Left cardiac atrium (tissue), 4 donors: ENCODE results near the gene S100A9. TPM values are rescaled to one million over a fixed set of nuclear protein-coding genes. Genes with fewer than 3 reads are reported as not detected.

Experiments
- ATAC-seq, 2 donors: fragments of 200-7000 bp; cut with Tn5 transposase; one replicate each; pipeline ENCODE4 v1.9.1; 2020; ENCODE audit warnings: mild to moderate bottlenecking in 2 of 2, moderate library complexity in 2 of 2
- DNase-seq: peaks from one replicate; pipeline ENCODE4 v3.0.0-alpha.2; 2020
- intact Hi-C, 2 donors: fragments of 100-400 bp; cut with DNase I; formaldehyde crosslinking; loops; one replicate each; pipeline versions ENCODE4 v1.14.1 to v1.15.1; 2022 to 2023
- total RNA-seq, 2 donors: library from RNA; stranded (reverse); fragmentation: NEBNext Ultra II Directional; extraction: Animal tissue kit (Norgen Biotek cat#: 25700); gene quantifications; one replicate each; pipeline ENCODE4 v1.2.1, GENCODE V29; 2021
- donor health status: DM: no; HTN: yes; CAD: no.
- donor health status: DM: no; HTN: yes; CAD: no; lungs with severe emphysema.
- donor health status: DM: yes; HTN: yes; CAD: no.
- donor health status: Dilated cardiomyopathy.

Gene S100A9
- total RNA-seq, 2 donors from 2014 or later: 184 to 529 TPM

DNA sequence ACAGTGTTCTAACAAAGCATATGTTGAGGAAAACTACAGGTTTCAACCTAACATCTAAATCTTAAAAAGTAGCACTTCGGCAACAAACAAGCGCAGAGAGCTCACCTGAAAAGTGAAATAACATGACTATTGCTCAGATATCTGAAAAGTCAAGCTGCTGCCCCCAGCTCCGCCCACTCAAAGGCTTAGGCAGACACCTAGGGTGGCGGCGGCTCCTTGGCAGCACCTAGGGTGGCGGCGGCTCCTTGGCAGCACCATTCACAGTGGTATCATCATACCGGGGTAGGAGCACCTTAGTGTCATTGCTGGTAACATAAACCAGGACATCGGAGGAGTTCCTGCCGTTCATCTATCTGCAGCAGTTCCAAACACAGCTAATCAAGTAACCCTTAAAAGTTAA lies 21.9 kb downstream of the S100A9 start:
- intact Hi-C loops: no loop called here
- DNase-seq (no peak), ATAC-seq (no peak)

DNA sequence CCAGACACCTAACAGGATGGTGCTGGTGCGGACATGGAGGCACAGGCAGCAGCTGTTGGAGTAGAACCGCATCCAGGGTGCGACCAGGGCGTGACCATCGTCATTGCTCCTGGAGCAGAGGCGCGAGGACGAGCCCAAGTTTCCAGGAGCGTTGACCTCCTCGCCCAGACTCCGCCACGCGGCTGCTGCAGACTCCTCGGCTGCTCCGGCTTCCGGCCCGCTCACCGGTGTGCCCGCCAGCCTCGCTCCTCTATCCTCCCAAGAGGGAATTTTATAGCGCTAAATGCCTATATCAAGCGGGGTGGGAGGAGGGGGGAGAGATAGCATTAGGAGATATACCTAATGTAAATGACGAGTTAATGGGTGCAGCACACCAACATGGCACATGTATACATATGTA lies 23.1 kb downstream of the S100A9 start:
- no peak for DNase-seq
- ATAC-seq: no peak
- intact Hi-C loops: no loop called here

DNA sequence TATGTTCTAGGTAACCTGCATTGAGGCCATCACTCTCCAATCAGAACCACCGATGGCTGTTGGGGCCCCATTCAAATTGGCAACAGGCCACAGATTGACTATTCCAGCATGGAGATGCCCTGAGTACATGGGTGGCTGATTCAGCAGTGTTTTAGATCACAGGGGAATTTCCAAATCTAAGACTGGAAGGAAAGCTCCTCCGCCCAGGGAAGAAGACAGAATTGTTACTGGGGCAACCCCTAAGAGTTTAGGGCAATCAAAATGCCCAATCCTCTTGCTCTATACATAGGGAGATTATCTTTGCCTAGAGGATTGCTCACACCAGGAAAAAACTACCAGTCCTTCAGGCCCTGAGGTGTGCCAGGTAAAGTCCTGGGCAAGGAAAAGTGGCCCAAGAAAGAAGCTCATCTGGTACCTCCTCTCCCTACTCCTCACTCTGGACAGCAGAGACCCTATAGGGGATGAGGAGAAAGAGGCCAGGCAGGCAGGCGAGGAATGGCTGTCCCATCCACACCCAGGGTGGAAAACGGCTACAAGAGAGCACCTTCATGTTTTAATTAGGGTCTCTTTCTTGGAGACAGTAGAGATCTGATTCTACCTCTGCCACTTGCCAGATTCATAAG lies 27.4 kb downstream of the S100A9 start:
- no peak for DNase-seq
- no peak for ATAC-seq
- intact Hi-C loops: no loop called here

DNA sequence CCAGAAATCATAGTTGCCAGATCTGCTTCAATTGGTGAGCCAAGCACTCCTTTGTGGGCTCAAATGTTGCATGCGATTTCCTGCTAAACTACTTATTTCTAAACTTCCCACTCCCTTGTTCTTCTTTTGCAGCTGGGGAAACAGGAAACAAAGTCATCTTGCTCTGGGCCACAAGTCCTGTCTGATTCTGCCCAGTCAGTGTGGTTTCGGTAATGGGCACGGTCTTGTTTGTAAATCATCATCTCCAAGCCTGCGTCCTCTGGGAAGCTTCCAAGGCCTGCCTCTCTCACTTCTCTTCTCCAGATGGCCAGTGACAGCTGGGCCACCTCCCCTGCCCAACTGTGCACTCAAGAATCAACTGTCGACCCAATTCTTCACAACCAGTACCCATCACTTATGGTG lies 28.8 kb downstream of the S100A9 start:
- intact Hi-C loops: no loop called here
- ATAC-seq (peak in 1 of 2 donors; percentile 76), DNase-seq (peak; percentile 43)

DNA sequence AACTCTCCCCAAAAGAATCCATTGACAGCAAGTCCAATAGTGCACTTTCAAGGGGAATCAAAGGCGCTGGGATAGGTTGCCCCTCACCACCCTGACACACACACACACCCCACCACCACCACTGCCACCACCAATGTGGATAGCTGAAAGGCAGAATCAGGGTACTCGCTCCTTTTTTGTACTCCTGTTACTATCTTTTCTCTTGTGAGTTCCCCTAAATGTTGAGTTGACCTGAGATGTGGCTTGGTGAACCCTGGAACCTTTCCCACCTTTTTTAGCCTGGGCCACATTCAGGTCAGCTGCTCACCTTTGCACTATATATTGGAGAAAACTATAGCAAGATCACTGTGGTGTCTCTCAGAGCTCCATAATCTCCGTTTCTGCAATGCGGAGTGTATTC lies 29.3 kb downstream of the S100A9 start:
- intact Hi-C loops: no loop called here
- ATAC-seq: no peak
- no peak for DNase-seq

DNA sequence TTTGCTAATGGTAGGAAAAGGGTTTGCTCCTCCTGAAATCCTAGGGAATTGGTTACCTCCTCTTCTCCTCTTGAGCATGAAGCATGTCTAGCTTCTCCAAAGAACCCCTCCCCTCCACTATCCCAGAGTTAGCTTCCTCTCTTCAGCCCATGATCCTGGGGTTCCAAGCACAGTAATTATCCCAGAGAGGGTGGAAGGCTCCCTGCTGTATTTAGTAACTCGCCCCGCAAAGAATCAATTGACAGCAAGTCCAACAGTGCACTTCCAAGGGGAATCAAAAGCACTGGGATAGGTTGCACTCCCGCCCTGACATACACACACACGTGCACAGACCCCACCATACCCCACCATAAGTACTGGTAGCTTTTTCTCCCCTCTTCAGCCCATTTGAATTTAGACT lies 30.1 kb downstream of the S100A9 start:
- ATAC-seq (no peak), DNase-seq (no peak)
- intact Hi-C loops: no loop called here

DNA sequence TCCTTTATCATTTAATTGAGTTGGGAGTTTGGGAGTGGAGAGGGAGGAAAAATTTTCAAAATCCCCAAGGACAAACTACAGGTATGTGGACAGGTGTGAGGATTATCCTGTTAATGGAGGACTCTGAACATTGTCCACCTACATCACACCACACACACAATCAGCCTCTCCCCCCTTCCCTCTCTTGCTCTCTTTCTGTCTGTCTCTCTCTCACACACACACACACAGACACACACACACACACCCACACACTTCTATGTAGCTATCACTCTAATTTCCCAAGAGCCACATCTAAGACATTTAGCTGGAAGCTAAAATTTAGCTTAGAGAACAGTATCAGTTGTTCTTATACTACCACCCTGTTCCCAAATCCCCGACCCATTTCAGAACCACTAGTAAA lies 31.7 kb downstream of the S100A9 start:
- intact Hi-C loops: no loop called here
- DNase-seq (no peak), ATAC-seq (no peak)

DNA sequence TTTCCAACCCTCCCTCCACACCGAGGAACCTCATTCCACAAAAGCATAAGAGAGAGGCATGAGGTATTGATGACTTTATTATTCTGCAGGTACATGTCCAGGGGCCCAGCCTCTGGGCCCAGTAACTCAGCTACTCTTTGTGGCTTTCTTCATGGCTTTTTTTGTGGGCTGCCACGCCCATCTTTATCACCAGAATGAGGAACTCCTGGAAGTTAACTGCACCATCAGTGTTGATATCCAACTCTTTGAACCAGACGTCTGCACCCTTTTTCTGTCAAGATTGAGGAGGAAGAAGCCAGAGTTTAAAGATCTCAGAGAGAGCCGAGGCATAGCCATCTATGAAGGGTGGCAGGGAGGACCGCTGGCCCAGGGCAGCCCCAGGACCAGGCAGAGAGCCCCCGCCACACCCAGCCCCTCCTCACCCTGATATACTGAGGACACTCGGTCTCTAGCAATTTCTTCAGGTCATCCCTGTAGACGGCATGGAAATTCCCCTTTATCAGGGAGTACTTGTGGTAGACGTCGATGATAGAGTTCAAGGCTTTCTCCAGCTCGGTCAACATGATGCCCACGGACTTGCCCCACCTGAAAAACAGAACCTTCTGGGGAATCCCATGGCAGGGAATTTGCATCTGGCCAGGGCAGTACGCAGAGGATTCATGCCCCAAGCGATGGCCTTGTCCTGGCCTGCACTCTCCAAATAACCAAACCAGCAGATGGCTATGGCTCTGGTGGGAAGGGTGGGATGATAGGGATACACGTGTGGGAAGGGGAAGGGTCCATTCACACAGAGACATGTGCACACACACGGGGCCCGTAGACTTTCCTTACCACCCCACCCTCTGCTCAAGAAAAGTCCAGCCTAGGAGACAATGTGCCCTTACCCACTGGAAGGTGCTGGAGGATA lies 32.6 kb downstream of the S100A9 start:
- ATAC-seq (no peak), DNase-seq (no peak)
- intact Hi-C loops: no loop called here

DNA sequence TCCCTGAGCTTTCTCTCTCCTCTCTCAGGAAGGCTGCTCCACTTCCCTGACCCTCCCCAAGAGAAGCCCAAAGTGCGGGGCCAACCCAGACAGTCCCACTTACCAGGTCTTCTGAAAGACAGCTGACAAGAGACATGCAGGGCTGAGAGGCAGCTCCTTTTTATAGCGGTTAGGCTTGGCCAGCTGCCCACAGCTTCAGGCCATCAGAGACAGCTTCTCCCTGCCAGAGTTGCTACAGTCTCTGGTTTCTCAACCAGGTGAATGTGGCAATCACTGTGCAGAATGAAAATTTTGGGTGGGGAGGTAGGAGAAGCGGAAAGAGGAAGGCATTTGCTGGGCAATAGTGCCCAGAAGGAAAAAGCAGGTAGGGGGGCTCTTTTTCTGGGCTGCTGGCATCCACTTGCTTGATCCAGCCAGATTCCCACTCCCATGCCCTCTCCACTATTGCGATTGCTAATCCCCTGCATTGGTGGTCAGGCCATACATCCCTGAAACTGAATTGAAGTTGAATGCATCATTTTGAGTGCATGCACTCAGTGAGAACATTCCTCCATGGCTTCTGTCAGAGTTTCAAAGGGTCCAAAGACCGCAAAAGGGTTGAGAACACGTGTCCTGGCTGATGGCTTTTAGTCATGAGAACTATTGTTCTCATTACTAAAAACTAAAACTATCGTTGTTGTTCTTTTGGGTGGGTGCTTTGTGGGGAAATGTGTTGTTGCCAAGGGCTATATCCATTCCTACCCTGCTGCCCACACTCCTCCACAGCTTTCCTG lies 33.5 kb downstream of the S100A9 start, which contains the start of gene S100A8:
S100A8 (minus strand) TSS at position 136 of the 773 bp plus-strand sequence. CDS start 538 bp downstream, outside the sequence.
- intact Hi-C loops: no loop called here
- DNase-seq: peak; percentile 73
- peak; percentile 78 to 84 for ATAC-seq

DNA sequence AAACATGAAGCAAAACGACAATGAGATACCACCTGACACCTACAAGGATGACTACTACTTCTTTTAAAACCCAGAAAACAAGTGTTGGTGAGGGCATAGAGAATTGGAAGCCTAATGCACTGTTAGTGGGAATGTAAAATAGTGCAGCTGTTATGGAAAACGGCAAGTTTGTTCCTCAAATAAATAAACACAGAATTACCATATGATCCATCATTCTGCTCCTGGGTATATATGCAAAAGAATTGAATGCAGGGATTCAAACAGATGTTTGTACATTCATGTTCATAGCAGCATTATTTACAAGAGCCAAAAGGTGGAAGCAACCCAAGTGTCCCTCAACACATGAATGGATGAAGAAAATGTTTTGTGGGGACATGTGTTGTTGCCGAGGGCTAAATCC lies 34.6 kb downstream of the S100A9 start:
- intact Hi-C loops: no loop called here
- ATAC-seq (no peak), DNase-seq (no peak)

DNA sequence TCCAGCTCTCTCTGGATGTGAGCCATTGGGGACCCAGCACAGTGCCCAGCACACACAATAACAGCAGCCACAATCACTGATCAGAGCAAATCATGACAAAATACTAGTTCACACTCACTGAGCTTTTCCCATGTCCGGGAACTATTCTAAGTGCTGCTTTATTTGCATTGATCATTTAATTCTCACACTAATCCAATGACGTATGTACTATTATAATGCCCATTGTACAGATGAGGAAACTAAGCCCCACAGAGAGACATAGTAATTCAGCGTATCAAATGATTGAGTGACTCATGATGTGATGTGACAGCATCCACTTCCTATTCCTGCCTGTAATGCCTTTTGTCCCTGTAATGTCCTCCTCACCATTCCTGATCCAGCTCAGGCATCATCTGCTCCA lies 35.2 kb downstream of the S100A9 start:
- ATAC-seq (no peak), DNase-seq (no peak)
- intact Hi-C loops: no loop called here

DNA sequence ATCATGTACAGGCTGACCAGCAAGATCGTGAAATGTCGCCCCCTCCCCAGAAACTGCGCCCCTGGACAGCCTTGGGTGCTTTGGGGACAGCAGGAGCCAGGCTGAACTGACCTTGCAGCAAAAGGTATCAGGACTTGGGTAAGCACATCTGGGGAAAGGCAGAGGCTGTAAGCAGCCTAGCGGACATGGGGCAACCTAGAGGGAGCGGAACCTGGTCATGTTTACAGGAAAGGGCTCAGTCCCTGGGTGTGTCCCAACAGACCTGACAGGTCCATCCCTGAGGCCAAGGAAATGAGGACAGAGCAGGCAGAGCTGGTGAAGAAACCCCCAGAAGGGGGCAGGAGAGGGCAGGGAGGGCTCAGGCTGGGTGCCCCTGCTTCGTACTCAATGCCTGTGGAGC lies 36.3 kb downstream of the S100A9 start:
- intact Hi-C loops: no loop called here
- DNase-seq (no peak), ATAC-seq (no peak)

DNA sequence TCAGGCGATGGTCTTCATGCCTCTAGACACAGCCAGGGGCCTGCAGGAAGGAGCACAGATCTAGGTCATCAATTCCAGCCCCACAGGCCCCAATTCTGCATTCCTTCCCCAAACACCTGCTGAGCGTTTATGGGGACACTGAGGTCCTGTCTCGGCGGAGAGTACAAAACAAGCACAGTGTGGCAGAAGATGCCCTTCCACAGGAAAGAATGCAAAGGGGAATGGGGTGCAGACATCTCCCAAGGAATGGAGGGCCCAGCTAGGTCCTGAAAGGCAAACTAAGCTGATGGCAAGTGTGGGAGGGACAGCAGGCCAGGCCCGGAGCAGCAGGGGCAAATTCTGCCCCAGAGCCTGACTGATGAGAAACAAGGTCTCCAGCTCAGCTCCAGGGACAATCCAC lies 36.7 kb downstream of the S100A9 start:
- intact Hi-C loops: no loop called here
- DNase-seq: no peak
- no peak for ATAC-seq

DNA sequence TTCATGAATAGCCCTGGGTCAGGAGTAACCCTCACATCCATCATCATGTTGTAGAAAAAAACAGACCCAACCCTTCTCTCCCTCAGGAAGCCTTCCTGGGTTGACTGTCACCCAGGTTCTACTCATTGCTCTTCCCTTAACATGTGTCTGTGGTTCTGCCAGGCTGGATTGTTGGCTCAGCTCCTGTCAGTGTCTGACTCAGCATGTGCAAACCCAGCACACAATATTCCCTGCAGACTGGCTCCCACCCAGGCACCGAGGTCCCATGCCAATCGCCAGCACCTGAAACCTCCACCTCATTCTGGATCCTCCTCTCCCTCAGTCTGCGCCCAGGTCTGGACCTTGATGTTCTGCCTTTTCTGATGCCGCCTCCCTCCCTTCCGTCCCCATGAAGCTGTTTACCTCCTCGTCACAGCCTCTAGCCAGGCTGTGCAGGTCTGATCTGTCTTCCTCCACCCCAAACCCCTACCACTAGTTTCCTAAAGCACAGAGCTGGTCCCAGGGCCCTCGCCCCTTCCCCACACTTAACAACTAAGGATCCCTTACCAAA lies 37.6 kb downstream of the S100A9 start:
- intact Hi-C loops: no loop called here
- DNase-seq (no peak), ATAC-seq (peak in 1 of 2 donors; percentile 53)

DNA sequence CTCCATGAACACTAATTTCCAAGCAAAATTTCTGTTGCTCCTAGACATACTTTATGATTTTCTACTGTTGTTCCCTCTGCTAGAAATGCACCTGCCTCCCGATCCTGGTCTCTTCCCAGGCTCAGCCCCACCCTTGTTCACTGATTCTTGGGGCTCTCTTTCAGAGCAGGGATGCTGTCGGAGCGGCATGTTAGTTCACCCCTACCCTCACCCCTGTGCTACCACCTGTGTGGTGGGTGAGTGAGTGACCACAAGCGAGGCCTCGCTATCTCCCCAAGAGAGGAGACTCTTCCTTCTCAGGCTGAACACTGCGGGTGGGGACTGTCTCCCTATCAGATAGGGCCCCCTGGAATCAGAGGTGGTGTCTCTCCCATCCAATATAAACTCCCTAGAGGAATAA lies 38.1 kb downstream of the S100A9 start:
- DNase-seq (no peak), ATAC-seq (no peak)
- intact Hi-C loops: no loop called here

DNA sequence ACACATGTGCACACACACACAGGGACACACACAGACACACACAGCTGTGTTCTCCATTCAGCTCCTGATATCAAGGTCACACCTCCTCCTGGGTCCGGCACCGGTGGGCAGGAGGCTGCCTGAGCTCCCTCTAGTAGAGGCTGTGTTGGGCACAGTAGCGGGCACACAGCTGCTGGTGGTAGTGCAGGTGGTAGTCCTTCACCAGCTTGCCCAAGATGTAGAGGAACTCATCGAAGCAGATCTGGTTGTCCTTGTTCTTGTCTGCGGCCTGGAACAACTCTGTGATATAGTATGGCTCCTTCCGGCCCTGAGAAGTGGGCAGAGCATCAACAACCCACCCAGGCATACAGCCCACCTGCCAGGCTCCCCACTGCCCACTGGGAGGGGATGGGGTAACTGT lies 38.8 kb downstream of the S100A9 start:
- intact Hi-C loops: no loop called here
- no peak for DNase-seq
- ATAC-seq: no peak

DNA sequence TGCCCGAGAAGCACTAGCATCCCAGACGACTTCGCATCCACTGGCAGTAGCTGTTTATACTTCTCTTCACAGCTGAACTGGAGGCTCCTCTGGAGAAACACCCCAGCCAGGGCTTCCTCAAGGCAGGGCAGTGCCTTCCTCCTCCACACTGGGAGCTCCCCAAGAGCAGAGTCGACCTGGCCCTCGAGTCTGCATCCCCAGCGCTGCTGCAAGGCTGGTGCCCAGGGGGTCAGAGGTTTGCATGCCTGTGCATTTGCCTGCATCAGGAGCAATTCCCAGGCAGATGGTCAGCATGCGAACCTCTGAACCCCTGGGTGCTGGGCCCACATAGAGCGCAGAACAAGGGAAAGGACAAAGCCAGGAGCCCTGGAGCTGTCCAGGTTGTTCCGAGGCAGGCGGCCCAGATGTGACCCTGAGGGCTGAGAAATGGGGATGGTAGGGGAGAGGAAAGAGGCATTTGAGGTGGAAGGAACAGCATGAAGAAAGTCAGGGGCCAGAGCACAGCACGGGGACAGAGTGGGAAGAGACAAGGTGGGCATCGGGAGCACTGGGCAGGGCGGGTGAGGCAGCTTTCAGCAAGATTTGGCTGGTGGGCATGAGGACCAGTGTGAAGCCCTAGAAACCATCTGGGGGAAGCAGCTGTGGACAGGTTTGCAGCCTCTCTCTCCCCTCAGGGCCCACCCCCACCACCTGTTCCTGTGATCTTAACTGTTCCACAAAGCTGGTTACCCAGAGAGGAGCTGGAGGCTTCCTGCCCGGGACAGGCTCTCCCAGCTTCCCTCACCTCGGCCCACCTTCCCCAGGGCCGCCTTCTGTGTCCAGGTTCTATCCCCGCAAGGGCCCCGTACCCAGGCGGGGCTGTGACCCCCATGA lies 39.6 kb downstream of the S100A9 start:
- DNase-seq (no peak), ATAC-seq (no peak)
- intact Hi-C loops: no loop called here

DNA sequence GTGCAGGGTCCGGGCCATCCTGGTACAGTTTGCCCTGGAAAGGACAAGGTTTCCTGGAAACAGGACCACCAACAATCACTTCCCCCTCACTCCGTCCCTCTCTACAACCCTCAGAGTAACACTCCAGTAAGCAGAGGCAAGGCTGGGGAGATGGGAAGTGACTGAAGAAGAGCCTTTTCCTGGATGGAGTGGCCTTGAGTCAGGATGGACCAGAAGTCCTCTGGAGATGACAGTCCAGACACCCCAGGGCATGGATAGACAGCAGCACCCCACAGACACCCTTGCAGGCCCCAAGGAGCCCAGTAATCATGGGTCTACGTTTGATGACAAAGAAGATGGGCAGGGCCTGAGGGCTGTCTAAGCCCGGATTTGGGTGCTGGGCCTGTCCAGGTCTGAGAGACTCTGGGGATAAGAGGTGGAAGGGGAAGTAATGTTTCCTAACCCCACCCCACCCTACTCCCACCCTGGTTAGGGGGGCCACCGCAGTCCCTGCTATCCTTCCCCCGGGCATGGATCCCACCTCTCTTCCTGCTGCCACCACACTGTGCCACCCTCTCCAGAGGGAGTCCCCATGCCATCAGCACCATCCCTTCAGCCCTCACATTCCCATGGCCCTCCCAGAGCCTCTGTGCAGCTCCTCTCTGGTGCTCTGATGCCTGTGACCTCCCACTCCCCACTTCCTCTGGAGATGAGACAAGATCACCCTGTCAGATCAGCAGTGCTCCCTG lies 40.4 kb downstream of the S100A9 start:
- DNase-seq (no peak), ATAC-seq (no peak)
- intact Hi-C loops: no loop called here
